Measurements from ENCODE around the gene WNT2B. TPM values are rescaled to one million over a fixed set of nuclear protein-coding genes. Genes with fewer than 3 reads are reported as not detected.

Gene WNT2B
- polyA plus RNA-seq, 1 donor, result 7.5 TPM

DNA sequence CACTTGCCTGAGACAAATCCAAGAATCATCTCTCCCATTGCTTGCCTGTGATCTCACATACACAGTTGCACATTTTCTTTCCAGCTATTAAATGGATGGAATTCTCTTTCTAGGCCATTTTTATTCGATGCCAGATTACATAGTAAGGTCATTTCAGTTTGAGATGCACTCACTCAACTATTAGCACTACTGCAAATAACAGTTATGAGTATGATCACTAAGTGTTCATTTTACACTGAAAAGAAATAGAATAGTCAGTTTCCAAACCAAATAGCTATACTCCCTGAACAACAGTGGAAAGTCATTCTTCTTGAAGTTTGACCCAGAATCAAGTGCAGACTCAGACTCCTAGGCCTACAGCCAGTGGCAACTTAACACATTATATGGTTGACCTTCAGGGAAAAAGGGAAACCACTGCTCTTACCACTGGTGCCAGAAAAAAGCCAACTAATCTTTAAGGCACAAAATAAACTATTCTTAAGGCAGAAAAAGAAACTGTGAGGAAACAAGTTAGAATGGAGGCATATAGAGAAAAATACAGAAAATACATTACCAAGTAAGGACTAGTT lies 31.5 kb downstream of the WNT2B start:
- no peak overlapping the region for H3K27ac ChIP-seq (ENCODE audit: low read length)
- no peak for DNase-seq
- H3K9me3 ChIP-seq (ENCODE audit: control insufficient read depth, low read depth, low read length), result no peaks in the 10 kb centered on the region
- no CpG with 5 or more reads among the region's 1 CpG for WGBS (ENCODE audit: insufficient coverage, low lambda C conversion rate)
- H3K4me3 ChIP-seq (ENCODE audit: low read length), result no peak overlapping the region
- peaks cover 17% of the 10 kb centered on the region for H3K36me3 ChIP-seq (ENCODE audit: control insufficient read depth, insufficient read depth, low read length)
- no peaks in the 10 kb centered on the region for H3K27me3 ChIP-seq (ENCODE audit: control insufficient read depth, insufficient read depth, low read length)
- peaks cover 2% of the 10 kb centered on the region for H3K4me1 ChIP-seq (ENCODE audit: control insufficient read depth, insufficient read depth, low read length)

DNA sequence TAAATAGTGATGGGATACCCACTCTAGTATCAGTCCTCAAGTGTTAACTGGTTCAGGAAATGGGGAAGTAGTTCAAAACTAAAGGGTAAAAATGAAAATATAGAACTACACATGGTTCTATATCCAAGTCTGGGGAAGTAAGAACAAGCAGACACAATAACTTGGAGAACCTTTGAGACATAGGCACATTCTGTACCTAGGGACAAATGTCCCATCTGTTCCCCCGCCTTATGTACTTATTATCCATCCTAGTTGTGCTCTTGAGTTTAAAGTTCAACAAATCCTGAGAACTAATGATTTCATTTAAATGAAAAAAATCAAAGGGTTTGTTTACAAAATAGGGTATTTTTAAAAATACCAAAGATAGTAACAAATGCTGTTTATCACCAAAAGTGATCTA lies 32.5 kb downstream of the WNT2B start:
- Histone ChIP-seq H3K27me3 (ENCODE audit: control insufficient read depth, insufficient read depth, low read length) (no peaks in the 10 kb centered on the region), H3K27ac (ENCODE audit: low read length) (no peak overlapping the region), H3K36me3 (ENCODE audit: control insufficient read depth, insufficient read depth, low read length) (peaks cover 19% of the 10 kb centered on the region), H3K4me1 (ENCODE audit: control insufficient read depth, insufficient read depth, low read length) (peaks cover 2% of the 10 kb centered on the region), H3K4me3 (ENCODE audit: low read length) (no peak overlapping the region), H3K9me3 (ENCODE audit: control insufficient read depth, low read depth, low read length) (no peaks in the 10 kb centered on the region)
- DNase-seq, result peak in 1 of 2 donors; percentile 11
- WGBS (ENCODE audit: insufficient coverage, low lambda C conversion rate), result 100% methylated on average over 1 of the region's 1 CpG

DNA sequence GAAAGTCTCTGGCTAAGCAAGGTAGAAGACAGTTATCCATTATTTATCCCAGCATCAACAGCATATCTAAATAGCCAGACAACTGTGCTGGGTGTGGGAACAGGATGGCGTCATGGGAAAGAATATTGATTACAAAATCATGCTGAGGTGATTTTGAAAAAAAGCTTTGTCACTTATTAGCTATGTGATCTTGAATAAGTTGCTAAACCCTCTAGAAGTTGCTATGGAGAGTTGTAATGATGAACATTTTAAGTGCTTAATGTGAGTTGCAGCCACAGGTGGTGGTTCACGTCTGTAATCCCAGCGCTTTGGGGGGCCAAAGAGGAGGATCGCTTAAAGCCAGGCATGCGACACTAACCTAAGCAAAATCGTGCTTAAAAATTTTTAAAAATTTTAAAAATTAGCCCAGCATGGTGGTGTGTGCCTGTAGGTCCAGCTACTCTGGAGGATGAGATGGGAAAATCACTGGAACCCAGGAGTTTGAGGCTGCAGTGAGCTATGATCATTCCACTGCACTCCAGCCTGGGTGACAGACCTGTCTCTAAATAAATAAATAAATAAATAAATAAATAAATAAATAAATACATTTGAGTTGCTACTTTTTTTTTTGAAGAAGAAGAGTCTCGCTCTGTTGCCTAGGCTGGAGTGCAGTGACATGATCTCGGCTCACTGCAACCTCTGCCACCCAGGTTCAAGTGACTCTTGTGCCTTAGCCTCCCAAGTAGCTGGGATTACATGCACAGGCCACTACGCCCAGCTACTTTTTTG lies 33.6 kb downstream of the WNT2B start:
- WGBS (ENCODE audit: insufficient coverage, low lambda C conversion rate), result no CpG with 5 or more reads among the region's 9 CpGs

DNA sequence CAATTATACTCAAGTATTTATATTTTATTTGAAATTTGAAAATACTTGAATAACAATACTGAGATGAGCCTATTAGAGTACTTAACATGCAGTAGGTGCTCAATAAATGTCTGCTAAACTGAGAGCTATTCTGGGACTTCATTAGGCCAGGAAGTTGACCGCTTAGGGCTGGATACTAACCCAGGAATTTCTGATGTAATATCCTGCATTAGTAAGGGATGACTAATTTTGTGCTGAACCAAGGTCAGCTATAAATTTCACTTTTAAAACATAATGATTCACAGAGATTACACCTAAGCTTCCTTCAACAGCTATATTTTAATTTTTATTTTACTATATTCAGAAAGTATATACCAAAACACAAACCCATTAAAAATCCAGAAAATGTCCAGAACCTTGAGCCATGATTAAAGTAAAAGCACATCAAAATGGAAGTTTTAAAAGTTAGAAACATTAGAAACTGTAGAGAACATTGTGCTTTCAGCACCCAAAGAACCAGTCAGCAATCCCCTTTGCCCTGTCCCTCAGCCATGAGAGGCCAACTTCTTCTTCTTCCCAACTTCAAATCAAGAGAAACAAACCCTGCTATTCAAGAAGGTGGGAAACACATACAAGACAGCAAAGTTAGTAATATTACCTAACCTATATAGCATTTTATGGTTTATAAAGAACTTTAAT lies 35.4 kb downstream of the WNT2B start:
- Histone ChIP-seq H3K27ac (ENCODE audit: low read length) (peak overlapping the region; percentile 18), H3K36me3 (ENCODE audit: control insufficient read depth, insufficient read depth, low read length) (peaks cover 12% of the 10 kb centered on the region), H3K27me3 (ENCODE audit: control insufficient read depth, insufficient read depth, low read length) (no peaks in the 10 kb centered on the region), H3K9me3 (ENCODE audit: control insufficient read depth, low read depth, low read length) (no peaks in the 10 kb centered on the region), H3K4me3 (ENCODE audit: low read length) (no peak overlapping the region), H3K4me1 (ENCODE audit: control insufficient read depth, insufficient read depth, low read length) (peaks cover 6% of the 10 kb centered on the region)
- DNase-seq, result peak; percentile 20 to 48
- 83% methylated on average over 1 of the region's 1 CpG for WGBS (ENCODE audit: insufficient coverage, low lambda C conversion rate)

More for the DNA sequence above, 33.6 kb downstream of the WNT2B start:
- no peaks in the 10 kb centered on the region for H3K9me3 ChIP-seq (ENCODE audit: control insufficient read depth, low read depth, low read length)
- H3K36me3 ChIP-seq (ENCODE audit: control insufficient read depth, insufficient read depth, low read length), result peaks cover 18% of the 10 kb centered on the region
- no peak overlapping the region for H3K27ac ChIP-seq (ENCODE audit: low read length)
- peaks cover 2% of the 10 kb centered on the region for H3K4me1 ChIP-seq (ENCODE audit: control insufficient read depth, insufficient read depth, low read length)
- H3K27me3 ChIP-seq (ENCODE audit: control insufficient read depth, insufficient read depth, low read length), result no peaks in the 10 kb centered on the region
- no peak overlapping the region for H3K4me3 ChIP-seq (ENCODE audit: low read length)
- DNase-seq, result no peak

DNA sequence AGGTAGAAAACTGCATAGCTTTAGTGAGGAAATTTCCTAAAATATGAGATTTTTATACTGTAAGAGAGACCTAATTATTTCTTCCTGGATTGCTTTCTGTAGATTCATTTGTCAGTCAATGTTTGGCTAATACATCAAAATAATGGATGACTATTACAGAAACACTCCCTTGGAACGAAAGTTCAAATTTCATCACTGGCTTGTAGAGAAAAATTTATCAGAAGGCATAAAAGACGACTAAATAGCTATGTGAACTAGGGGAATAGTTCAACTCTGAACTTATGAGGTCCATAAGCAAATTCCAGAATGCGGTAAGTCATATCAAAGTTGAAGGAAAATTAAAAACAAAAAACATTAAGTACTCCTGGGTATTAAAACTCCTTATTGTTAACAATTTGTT lies 36.0 kb downstream of the WNT2B start:
- peak; percentile 14 to 62 for DNase-seq
- Histone ChIP-seq H3K27me3 (ENCODE audit: control insufficient read depth, insufficient read depth, low read length) (no peaks in the 10 kb centered on the region), H3K9me3 (ENCODE audit: control insufficient read depth, low read depth, low read length) (no peaks in the 10 kb centered on the region), H3K27ac (ENCODE audit: low read length) (peak overlapping the region; percentile 18), H3K36me3 (ENCODE audit: control insufficient read depth, insufficient read depth, low read length) (peaks cover 9% of the 10 kb centered on the region), H3K4me1 (ENCODE audit: control insufficient read depth, insufficient read depth, low read length) (peaks cover 7% of the 10 kb centered on the region), H3K4me3 (ENCODE audit: low read length) (no peak overlapping the region)
- 43% methylated on average over 1 of the region's 3 CpGs for WGBS (ENCODE audit: insufficient coverage, low lambda C conversion rate)

DNA sequence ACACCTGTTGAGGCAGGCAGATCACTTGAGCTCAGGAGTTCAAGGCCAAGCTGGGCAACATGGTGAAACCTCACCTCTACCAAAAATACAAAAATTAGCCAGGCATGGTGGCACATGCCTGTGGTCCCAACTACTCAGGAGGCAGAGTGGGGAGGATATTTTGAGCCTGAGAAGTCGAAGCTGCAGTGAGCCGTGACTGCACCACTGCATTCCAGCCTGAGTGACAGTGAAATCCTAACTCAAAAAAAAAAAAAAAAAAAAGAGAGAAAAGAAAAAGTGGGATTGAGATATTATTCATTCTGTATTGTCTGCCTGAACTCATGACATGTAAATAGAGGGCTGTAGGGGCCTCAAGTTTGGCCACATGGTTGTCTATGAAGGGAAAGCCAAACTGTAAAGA lies 37.3 kb downstream of the WNT2B start:
- no peak for DNase-seq
- H3K4me3 ChIP-seq (ENCODE audit: low read length), result no peak overlapping the region
- H3K27ac ChIP-seq (ENCODE audit: low read length), result no peak overlapping the region
- no peaks in the 10 kb centered on the region for H3K9me3 ChIP-seq (ENCODE audit: control insufficient read depth, low read depth, low read length)
- no peaks in the 10 kb centered on the region for H3K27me3 ChIP-seq (ENCODE audit: control insufficient read depth, insufficient read depth, low read length)
- H3K36me3 ChIP-seq (ENCODE audit: control insufficient read depth, insufficient read depth, low read length), result peaks cover 4% of the 10 kb centered on the region
- WGBS (ENCODE audit: insufficient coverage, low lambda C conversion rate), result no CpG with 5 or more reads among the region's 2 CpGs
- peaks cover 7% of the 10 kb centered on the region for H3K4me1 ChIP-seq (ENCODE audit: control insufficient read depth, insufficient read depth, low read length)

DNA sequence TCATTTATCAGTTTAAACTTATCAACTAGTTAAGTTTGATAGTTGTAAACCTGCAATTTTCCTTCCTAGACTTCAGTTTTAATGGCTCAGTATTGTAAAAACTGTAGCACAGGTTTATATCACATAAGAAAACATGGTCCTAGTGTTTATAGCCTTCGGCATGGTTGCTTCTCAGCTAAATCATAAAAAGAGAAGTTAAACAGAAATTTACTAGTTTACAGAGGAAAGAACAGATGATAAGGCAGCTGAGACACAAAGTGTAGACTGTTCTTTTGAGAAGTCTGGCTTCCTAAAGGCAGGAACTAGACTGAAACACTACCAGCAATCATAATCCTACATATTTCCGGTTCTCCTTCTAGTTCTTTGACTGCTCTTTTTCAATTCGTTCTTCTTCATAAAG lies 39.8 kb downstream of the WNT2B start:
- Histone ChIP-seq H3K4me1 (ENCODE audit: control insufficient read depth, insufficient read depth, low read length) (peaks cover 7% of the 10 kb centered on the region), H3K27ac (ENCODE audit: low read length) (peak overlapping the region; percentile 54), H3K9me3 (ENCODE audit: control insufficient read depth, low read depth, low read length) (no peaks in the 10 kb centered on the region), H3K36me3 (ENCODE audit: control insufficient read depth, insufficient read depth, low read length) (peaks cover 4% of the 10 kb centered on the region), H3K4me3 (ENCODE audit: low read length) (no peak overlapping the region), H3K27me3 (ENCODE audit: control insufficient read depth, insufficient read depth, low read length) (no peaks in the 10 kb centered on the region)
- WGBS (ENCODE audit: insufficient coverage, low lambda C conversion rate), result 32% methylated on average over 2 of the region's 3 CpGs
- DNase-seq, result peak in 1 of 2 donors; percentile 46

DNA sequence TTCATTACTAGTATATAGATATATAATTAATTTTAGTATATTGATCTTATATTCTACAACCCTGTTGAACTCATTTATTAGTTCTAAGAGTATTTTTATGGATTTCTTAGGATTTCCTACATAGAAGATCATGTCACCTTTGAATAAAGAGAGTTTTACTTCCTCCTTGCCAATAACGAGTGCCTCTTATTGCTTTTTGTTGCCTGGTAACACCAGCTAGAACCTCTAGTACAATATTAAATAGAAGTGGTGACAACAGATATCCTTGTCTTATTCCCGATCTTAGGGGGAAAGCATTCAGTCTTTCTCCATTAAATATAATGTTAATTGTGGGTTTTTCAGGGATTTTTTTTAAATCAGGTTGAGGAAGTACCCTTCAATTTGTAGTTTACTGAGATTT lies 40.8 kb downstream of the WNT2B start:
- DNase-seq, result peak in 1 of 2 donors; percentile 52
- 40% methylated on average over 1 of the region's 2 CpGs for WGBS (ENCODE audit: insufficient coverage, low lambda C conversion rate)
- H3K36me3 ChIP-seq (ENCODE audit: control insufficient read depth, insufficient read depth, low read length), result peaks cover 4% of the 10 kb centered on the region
- H3K4me1 ChIP-seq (ENCODE audit: control insufficient read depth, insufficient read depth, low read length), result peaks cover 7% of the 10 kb centered on the region
- H3K27ac ChIP-seq (ENCODE audit: low read length), result peak overlapping the region; percentile 35
- H3K9me3 ChIP-seq (ENCODE audit: control insufficient read depth, low read depth, low read length), result no peaks in the 10 kb centered on the region
- H3K4me3 ChIP-seq (ENCODE audit: low read length), result no peak overlapping the region
- no peaks in the 10 kb centered on the region for H3K27me3 ChIP-seq (ENCODE audit: control insufficient read depth, insufficient read depth, low read length)

DNA sequence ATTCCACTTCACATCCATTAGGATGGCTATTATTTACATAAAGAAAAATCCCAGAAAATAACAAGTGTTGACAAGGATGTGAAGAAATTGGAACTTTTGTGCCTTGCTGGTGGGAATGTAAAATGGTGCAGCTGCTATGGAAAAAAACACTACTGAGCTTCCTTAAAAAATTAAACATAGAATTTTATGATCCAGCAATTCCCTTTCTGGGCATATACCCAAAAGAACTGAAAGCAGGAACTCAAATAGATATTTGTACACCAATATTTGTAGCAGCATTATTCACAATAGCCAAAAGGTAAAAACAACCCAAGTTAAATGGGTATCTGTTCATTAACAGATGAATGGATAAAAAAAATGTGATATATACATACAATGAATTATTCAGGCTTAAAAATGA lies 45.6 kb downstream of the WNT2B start:
- Histone ChIP-seq H3K27ac (ENCODE audit: low read length) (no peak overlapping the region), H3K9me3 (ENCODE audit: control insufficient read depth, low read depth, low read length) (no peaks in the 10 kb centered on the region), H3K36me3 (ENCODE audit: control insufficient read depth, insufficient read depth, low read length) (peaks cover 2% of the 10 kb centered on the region), H3K27me3 (ENCODE audit: control insufficient read depth, insufficient read depth, low read length) (no peaks in the 10 kb centered on the region), H3K4me1 (ENCODE audit: control insufficient read depth, insufficient read depth, low read length) (no peaks in the 10 kb centered on the region), H3K4me3 (ENCODE audit: low read length) (no peak overlapping the region)
- DNase-seq, result no peak

DNA sequence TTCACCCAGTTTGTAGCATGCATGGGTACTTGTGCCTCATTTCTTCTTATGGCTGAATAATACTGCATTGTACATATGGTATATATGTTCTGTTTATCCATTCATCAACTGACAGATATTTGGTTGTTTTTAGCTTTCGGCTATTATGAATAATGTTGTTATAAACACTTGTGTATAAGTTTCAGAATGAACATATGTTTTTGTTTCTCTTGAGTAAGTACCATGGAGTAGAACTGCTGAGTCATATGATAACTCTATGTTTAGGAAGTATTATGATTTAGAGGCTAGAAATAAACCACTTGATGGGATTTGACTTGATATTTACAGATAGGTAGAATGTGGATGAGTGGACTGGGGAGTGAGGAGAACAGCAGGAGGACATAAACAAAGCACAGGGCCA lies 48.6 kb downstream of the WNT2B start:
- no peak for DNase-seq
- H3K9me3 ChIP-seq (ENCODE audit: control insufficient read depth, low read depth, low read length), result no peaks in the 10 kb centered on the region
- H3K27ac ChIP-seq (ENCODE audit: low read length), result no peak overlapping the region
- no peaks in the 10 kb centered on the region for H3K4me1 ChIP-seq (ENCODE audit: control insufficient read depth, insufficient read depth, low read length)
- no peak overlapping the region for H3K4me3 ChIP-seq (ENCODE audit: low read length)
- no peaks in the 10 kb centered on the region for H3K27me3 ChIP-seq (ENCODE audit: control insufficient read depth, insufficient read depth, low read length)
- peaks cover 6% of the 10 kb centered on the region for H3K36me3 ChIP-seq (ENCODE audit: control insufficient read depth, insufficient read depth, low read length)
- no CpG with 5 or more reads among the region's 1 CpG for WGBS (ENCODE audit: insufficient coverage, low lambda C conversion rate)

Measured in large intestine (tissue), 3 donors.